Measurements from ENCODE around the gene CREM.

GRCh38 chr10:35112571-35112970 is 14.1 kb upstream of the CREM start:
- no peak for TF ChIP-seq PHF8 (conservative IDR thresholded peaks at IDR 0.05; ENCODE audit: low read depth, low read length)
- no peak for TF ChIP-seq SIN3A (conservative IDR thresholded peaks at IDR 0.05 in 1 of 2, IDR thresholded peaks at IDR 0.05 in 1 of 2; ENCODE audit: low read depth in 1 of 2, low read length in 2 of 2)
- TF ChIP-seq SP1 (IDR thresholded peaks at IDR 0.05; ENCODE audit: low read depth, low read length) = no peak
- TF ChIP-seq YY1 (IDR thresholded peaks at IDR 0.05; ENCODE audit: low read depth, low read length) = no peak
- TF ChIP-seq JUND (IDR thresholded peaks at IDR 0.05; ENCODE audit: low read length) = no peak
